Right cardiac atrium (tissue), 5 donors: ENCODE data around the gene AGER. TPM values are rescaled to one million over a fixed set of nuclear protein-coding genes. Genes with fewer than 3 reads are reported as not detected.

Experiments used
- ATAC-seq, 2 donors: fragments of 200-7000 bp; cut with Tn5 transposase; one replicate each; pipeline versions ENCODE4 v1.8.0 to v1.9.1; 2020; ENCODE audit warnings: moderate library complexity in 2 of 2, mild to moderate bottlenecking in 1 of 2
- DNase-seq, 3 donors: peaks; one replicate each; pipeline ENCODE4 v3.0.0-alpha.2; 2020
- H3K27ac ChIP-seq: one replicate; pipeline ENCODE4 v1.5.1; 2013; ENCODE audit warnings: mild to moderate bottlenecking, low read length, control low read depth, moderate library complexity
- H3K27me3 ChIP-seq: one replicate; pipeline ENCODE4 v1.6.1; 2013; ENCODE audit not compliant: control insufficient read depth, insufficient read depth
- H3K4me1 ChIP-seq: one replicate; pipeline ENCODE4 v1.6.1; 2013; ENCODE audit warnings: low read length; ENCODE audit not compliant: control insufficient read depth, insufficient read depth
- H3K4me3 ChIP-seq: one replicate; pipeline ENCODE4 v1.5.1; 2013; ENCODE audit warnings: low read length, control low read depth
- H3K9me3 ChIP-seq: one replicate; pipeline ENCODE4 v1.6.1; 2013; ENCODE audit warnings: low read length; ENCODE audit not compliant: control insufficient read depth
- WGBS: extraction: QIAGEN DNeasy Blood & Tissue Kit; methylation state at CpG from one replicate; pipeline ENCODE4 v1.1.7; 2013; 5-methylcytosine and 5-hydroxymethylcytosine counted together
- intact Hi-C, 4 donors: fragments of 100-400 bp; cut with DNase I; formaldehyde crosslinking; loops; one replicate each; pipeline versions ENCODE4 v1.11.0 to v1.14.0; 2022 to 2023
- polyA plus RNA-seq: library from polyadenylated mRNA; stranded (reverse); fragments of 200-250 nt; gene quantifications from one replicate; pipeline ENCODE4 v1.2.3, GENCODE V29; 2013
- total RNA-seq, 4 donors: library from RNA; stranded (reverse); fragmentation: NEBNext Ultra II Directional; extraction: Animal tissue kit (Norgen Biotek cat#: 25700); gene quantifications; one replicate each; pipeline ENCODE4 v1.2.1, GENCODE V29; 2021
- donor health status: healthy with polysubstance abuse.
- donor health status: DM: no; HTN: yes; CAD: no.
- donor health status: DM: no; HTN: no; CAD: no.
- donor health status: DM: no; HTN: yes; CAD: no; lungs with severe emphysema.
- donor health status: DM: yes; HTN: yes; CAD: no.

The AGER gene
- total and polyA plus RNA-seq, 5 donors: 1.6 to 3.6 (median 3.5) TPM

- peaks cover 9% of the 10 kb centered on the region for H3K4me1 ChIP-seq
- no peaks in the 10 kb centered on the region for H3K27me3 ChIP-seq
- no peaks in the 10 kb centered on the region for H3K9me3 ChIP-seq
- WGBS: 70% methylated on average over 15 of the region's 15 CpGs
- ATAC-seq (no peak), DNase-seq (peak in 1 of 3 donors; percentile 67)
- no peak overlapping the region for H3K4me3 ChIP-seq
- intact Hi-C loops: no loop called here
- H3K27ac ChIP-seq: peak overlapping the region; percentile 48
Measured at GRCh38 chr6:32183483-32184083, 470 bp downstream of the AGER start.

GRCh38 chr6:32183030-32183429 is 1.0 kb downstream of the AGER start:
- peaks cover 9% of the 10 kb centered on the region for H3K4me1 ChIP-seq
- H3K27ac ChIP-seq: peak overlapping the region; percentile 21
- intact Hi-C loops: no loop called here
- no peaks in the 10 kb centered on the region for H3K27me3 ChIP-seq
- 79% methylated on average over 3 of the region's 3 CpGs for WGBS
- ATAC-seq (no peak), DNase-seq (no peak)
- H3K9me3 ChIP-seq: no peaks in the 10 kb centered on the region
- H3K4me3 ChIP-seq: no peak overlapping the region

- Histone ChIP-seq H3K27me3 (no peaks in the 10 kb centered on the region), H3K4me1 (peaks cover 9% of the 10 kb centered on the region), H3K9me3 (no peaks in the 10 kb centered on the region), H3K27ac (no peak overlapping the region), H3K4me3 (no peak overlapping the region)
- intact Hi-C loops: no loop called here
- DNase-seq: peak in 1 of 3 donors; percentile 18
- no peak for ATAC-seq
- 82% methylated on average over 10 of the region's 10 CpGs for WGBS
Measured at GRCh38 chr6:32182555-32182981, 1.5 kb downstream of the AGER start.

- intact Hi-C loops: no loop called here
- WGBS: 67% methylated on average over 10 of the region's 10 CpGs
- H3K4me1 ChIP-seq: peaks cover 9% of the 10 kb centered on the region
Measured at GRCh38 chr6:32181915-32182529, 2.0 kb downstream of the AGER start.

GRCh38 chr6:32181148-32181702 is 2.8 kb downstream of the AGER start:
- Histone ChIP-seq H3K4me3 (no peak overlapping the region), H3K4me1 (peaks cover 8% of the 10 kb centered on the region), H3K9me3 (no peaks in the 10 kb centered on the region), H3K27me3 (no peaks in the 10 kb centered on the region), H3K27ac (no peak overlapping the region)
- intact Hi-C loops: no loop called here
- ATAC-seq: no peak
- WGBS: 85% methylated on average over 15 of the region's 15 CpGs
- DNase-seq: peak in 1 of 3 donors; percentile 43

More at GRCh38 chr6:32181915-32182529, 2.0 kb downstream of the AGER start:
- no peak overlapping the region for H3K27ac ChIP-seq
- DNase-seq: peak in 1 of 3 donors; percentile 58
- H3K9me3 ChIP-seq: no peaks in the 10 kb centered on the region
- no peak overlapping the region for H3K4me3 ChIP-seq
- no peaks in the 10 kb centered on the region for H3K27me3 ChIP-seq
- ATAC-seq: no peak

GRCh38 chr6:32179766-32180405 is 4.2 kb downstream of the AGER start:
- Histone ChIP-seq H3K4me1 (peaks cover 4% of the 10 kb centered on the region), H3K27ac (no peak overlapping the region), H3K4me3 (no peak overlapping the region), H3K27me3 (no peaks in the 10 kb centered on the region), H3K9me3 (no peaks in the 10 kb centered on the region)
- 57% methylated on average over 10 of the region's 10 CpGs for WGBS
- DNase-seq (peak in 1 of 3 donors; percentile 52), ATAC-seq (no peak)
- intact Hi-C loops: loop anchor here in 1 of 4 donors (10.0 kb wide), 1 partner anchor 55 kb away; the partner anchor contains the start of gene ATF6B

GRCh38 chr6:32178547-32179440 is 5.3 kb downstream of the AGER start:
- DNase-seq: peak in 1 of 3 donors; percentile 31

GRCh38 chr6:32177788-32178546 is 6.1 kb downstream of the AGER start, which contains the start of gene RNF5:
RNF5 (plus strand) TSS chr6:32178405; CDS start chr6:32178512, 107 bp downstream.
- WGBS: under 1% methylated on average over 33 of the region's 33 CpGs
- intact Hi-C loops: loop anchor here in 1 of 4 donors (10.0 kb wide), 1 partner anchor 53 kb away; the partner anchor contains the start of gene ATF6B
- H3K27ac ChIP-seq: peak within 1 kb of the TSS; percentile 98
- no peaks in the 10 kb centered on the region for H3K9me3 ChIP-seq
- peak within 1 kb of the TSS; percentile 64 for H3K4me3 ChIP-seq
- DNase-seq (peak; percentile 95 to 98 (median 96)), ATAC-seq (peak; percentile 86 to 91)
- H3K4me1 ChIP-seq: peaks cover 4% of the 10 kb centered on the region
- H3K27me3 ChIP-seq: no peaks in the 10 kb centered on the region

More at GRCh38 chr6:32178547-32179440, 5.3 kb downstream of the AGER start:
- no peaks in the 10 kb centered on the region for H3K9me3 ChIP-seq
- H3K4me3 ChIP-seq: peak overlapping the region; percentile 64
- intact Hi-C loops: loop anchor here in 1 of 4 donors (10.0 kb wide), 1 partner anchor 54 kb away; the partner anchor contains the start of gene ATF6B
- H3K4me1 ChIP-seq: peaks cover 4% of the 10 kb centered on the region
- ATAC-seq: no peak
- 2% methylated on average over 24 of the region's 24 CpGs for WGBS
- H3K27me3 ChIP-seq: no peaks in the 10 kb centered on the region
- peak overlapping the region; percentile 76 for H3K27ac ChIP-seq

- DNase-seq (peak in 1 of 3 donors; percentile 71), ATAC-seq (peak; percentile 17 to 25)
- intact Hi-C loops: loop anchor here in 1 of 4 donors (10.0 kb wide), 1 partner anchor 52 kb away; the partner anchor contains the start of gene ATF6B
- Histone ChIP-seq H3K9me3 (no peaks in the 10 kb centered on the region), H3K27me3 (no peaks in the 10 kb centered on the region), H3K27ac (peak overlapping the region; percentile 98), H3K4me1 (peaks cover 4% of the 10 kb centered on the region), H3K4me3 (peak overlapping the region; percentile 33)
- WGBS: under 1% methylated on average over 20 of the region's 20 CpGs
Measured at GRCh38 chr6:32177183-32177787, 6.8 kb downstream of the AGER start.
